GM10266 (cell line): Measurements from ENCODE around the gene CNTRL.
A peak's percentile ranks its signal among the peaks of the same experiment; 100 is the strongest.

Experiments
- DNase-seq: peaks from one replicate; pipeline ENCODE4 v3.0.0; 2012; ENCODE audit errors: extremely low spot score
- TF ChIP-seq, protein P1 (sequence below): IDR thresholded peaks from 2 replicates; pipeline ENCODE4 v1.5.1; 2012; ENCODE audit warnings: mild to moderate bottlenecking, low read depth; ENCODE audit not compliant: control insufficient read depth, insufficient read depth; ENCODE audit errors: missing control alignments

Gene CNTRL

DNA sequence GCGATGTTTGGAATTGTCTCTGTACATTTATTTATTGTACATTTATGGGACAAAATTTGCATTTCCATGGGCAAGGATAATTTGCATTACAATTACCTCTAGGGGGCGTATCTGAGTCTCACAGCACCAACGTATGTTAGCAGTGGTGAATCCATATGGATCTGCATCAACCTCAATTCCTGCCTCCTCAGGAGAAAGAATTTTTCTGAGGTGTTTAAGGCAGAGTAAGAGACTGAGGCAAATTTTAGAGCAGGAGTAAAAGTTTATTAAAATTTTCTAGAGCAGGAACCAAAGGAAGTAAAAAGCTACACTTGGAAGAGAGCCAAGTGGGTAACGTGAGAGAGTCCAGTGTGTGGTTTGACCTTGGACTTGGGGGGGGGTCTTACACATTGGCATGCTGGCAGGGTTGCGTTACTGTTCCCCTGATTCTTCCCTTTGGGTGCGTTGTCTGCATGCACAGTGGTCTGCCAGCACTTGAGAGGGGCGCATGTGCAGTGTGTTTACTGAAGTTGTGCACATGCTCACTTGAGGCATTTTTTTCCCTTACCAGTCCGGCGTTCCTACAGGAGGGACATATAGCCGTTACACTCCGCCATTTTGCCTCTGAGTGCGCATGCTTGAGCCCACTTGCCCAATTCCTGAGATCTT, 147.9 kb downstream of the CNTRL start:
- TF ChIP-seq, protein P1, sequence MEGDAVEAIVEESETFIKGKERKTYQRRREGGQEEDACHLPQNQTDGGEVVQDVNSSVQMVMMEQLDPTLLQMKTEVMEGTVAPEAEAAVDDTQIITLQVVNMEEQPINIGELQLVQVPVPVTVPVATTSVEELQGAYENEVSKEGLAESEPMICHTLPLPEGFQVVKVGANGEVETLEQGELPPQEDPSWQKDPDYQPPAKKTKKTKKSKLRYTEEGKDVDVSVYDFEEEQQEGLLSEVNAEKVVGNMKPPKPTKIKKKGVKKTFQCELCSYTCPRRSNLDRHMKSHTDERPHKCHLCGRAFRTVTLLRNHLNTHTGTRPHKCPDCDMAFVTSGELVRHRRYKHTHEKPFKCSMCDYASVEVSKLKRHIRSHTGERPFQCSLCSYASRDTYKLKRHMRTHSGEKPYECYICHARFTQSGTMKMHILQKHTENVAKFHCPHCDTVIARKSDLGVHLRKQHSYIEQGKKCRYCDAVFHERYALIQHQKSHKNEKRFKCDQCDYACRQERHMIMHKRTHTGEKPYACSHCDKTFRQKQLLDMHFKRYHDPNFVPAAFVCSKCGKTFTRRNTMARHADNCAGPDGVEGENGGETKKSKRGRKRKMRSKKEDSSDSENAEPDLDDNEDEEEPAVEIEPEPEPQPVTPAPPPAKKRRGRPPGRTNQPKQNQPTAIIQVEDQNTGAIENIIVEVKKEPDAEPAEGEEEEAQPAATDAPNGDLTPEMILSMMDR, result peak; percentile 25
- no peak for DNase-seq

DNA sequence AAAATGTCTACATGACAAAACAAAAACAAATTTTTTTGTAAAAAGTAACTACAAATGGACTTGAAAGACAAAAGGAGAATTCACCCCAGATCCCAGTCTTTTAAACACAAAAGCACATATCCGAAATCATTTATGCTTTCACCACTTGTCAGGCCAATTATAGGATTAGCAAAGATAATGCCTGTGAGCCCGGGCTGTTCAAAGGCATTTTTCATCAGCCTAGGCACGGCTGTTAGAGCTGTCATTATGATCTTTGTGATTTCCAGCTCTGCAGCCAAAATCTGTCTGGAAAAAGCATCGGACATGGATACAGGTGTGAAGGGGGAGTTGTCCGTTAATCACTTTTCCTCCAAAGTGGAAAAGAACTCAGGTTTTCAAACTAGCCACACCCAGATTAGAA, 150.5 kb downstream of the CNTRL start:
- DNase-seq, result no peak
- TF ChIP-seq, protein P1, result no peak

DNA sequence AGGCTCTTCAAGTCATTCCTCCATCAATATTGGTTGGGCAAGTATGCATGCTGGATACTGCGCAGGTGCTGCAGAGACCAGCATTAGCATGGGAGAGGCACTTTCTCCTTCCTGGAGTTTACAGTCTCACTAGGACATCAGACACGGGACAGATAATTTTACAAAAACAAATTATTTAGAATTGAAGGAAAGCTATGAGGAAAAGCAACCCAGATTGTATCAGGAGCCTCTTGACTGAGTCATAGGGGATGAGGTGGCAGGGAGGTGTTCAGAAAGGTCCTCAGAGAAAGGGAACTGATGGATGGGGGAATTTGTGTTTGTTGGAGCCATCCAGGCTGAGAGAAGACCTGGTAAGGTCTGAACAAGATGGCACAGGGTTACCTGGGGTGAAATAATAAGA, 151.4 kb downstream of the CNTRL start:
- no peak for DNase-seq
- TF ChIP-seq, protein P1, result no peak
